Testis (tissue), 3 donors: Measurements from ENCODE around the gene CCDC43. TPM values are rescaled to one million over a fixed set of nuclear protein-coding genes. Genes with fewer than 3 reads are reported as not detected.
"Not testable (repeated sequence)": the region's sequence is repeated elsewhere in the genome, so short reads cannot be mapped to it uniquely, and the experiment has no call there.

Source experiments
- DNase-seq: peaks from one replicate; pipeline ENCODE4 v3.0.0-alpha.2; 2019
- H3K27ac ChIP-seq, 2 donors: fragments of 200-600 bp; sonication (generic); one replicate each; pipeline ENCODE4 v1.5.1; 2019
- H3K27me3 ChIP-seq: fragments of 200-600 bp; sonication (generic); one replicate; pipeline ENCODE4 v1.5.1; 2019
- H3K36me3 ChIP-seq: fragments of 200-600 bp; sonication (generic); one replicate; pipeline ENCODE4 v1.5.1; 2017; ENCODE audit warnings: low read depth; ENCODE audit errors: missing control alignments
- H3K4me1 ChIP-seq: fragments of 200-600 bp; sonication (generic); one replicate; pipeline ENCODE4 v1.5.1; 2019
- H3K4me3 ChIP-seq, 2 donors: fragments of 200-600 bp; sonication (generic); one replicate each; pipeline ENCODE4 v1.5.1; 2017 to 2019
- H3K9me3 ChIP-seq: fragments of 200-600 bp; sonication (generic); one replicate; pipeline ENCODE4 v1.5.1; 2017
- CTCF ChIP-seq, 3 experiments: fragments of 450-650 bp in 2 of 3; fragments of 200-600 bp in 1 of 3; sonication (generic) in 1 of 3; IDR thresholded peaks; one replicate each; pipeline ENCODE4 v1.5.1; 2016 to 2019; ENCODE audit warnings: antibody characterized with exemption in 3 of 3, mild to moderate bottlenecking in 2 of 3, moderate library complexity in 1 of 3
- POLR2A ChIP-seq: fragments of 450-650 bp; IDR thresholded peaks from one replicate; pipeline ENCODE4 v1.6.1; 2017; ENCODE audit warnings: antibody characterized with exemption, mild to moderate bottlenecking, moderate library complexity
- WGBS, 2 donors: methylation state at CpG; one replicate each; pipeline ENCODE4 v1.1.5; 2018; 5-methylcytosine and 5-hydroxymethylcytosine counted together
- intact Hi-C: fragments of 100-400 bp; cut with DNase I; formaldehyde crosslinking; loops from one replicate; pipeline ENCODE4 v1.15.1; 2023; ENCODE audit warnings: low total_unique reads
- polyA plus RNA-seq: library from polyadenylated mRNA; stranded (reverse); fragments of 350-450 nt; fragmentation: Illumina TruSeq; extraction: RNeasy Lipid Tissue Mini Kit (QIAGEN cat#74804); gene quantifications from one replicate; pipeline ENCODE4 v1.2.3, GENCODE V29; 2014; ENCODE audit warnings: low read depth, low replicate concordance; ENCODE audit not compliant: insufficient read depth
- total RNA-seq, 2 donors: library from RNA; depleted of rRNA; stranded (reverse); fragments of >200 nt; gene quantifications; one replicate each; pipeline ENCODE4 v1.2.3, GENCODE V29; 2016

Gene CCDC43
- total and polyA plus RNA-seq, 3 donors from 2014 or later = 18.6 to 27.9 (median 20.8) TPM

DNA sequence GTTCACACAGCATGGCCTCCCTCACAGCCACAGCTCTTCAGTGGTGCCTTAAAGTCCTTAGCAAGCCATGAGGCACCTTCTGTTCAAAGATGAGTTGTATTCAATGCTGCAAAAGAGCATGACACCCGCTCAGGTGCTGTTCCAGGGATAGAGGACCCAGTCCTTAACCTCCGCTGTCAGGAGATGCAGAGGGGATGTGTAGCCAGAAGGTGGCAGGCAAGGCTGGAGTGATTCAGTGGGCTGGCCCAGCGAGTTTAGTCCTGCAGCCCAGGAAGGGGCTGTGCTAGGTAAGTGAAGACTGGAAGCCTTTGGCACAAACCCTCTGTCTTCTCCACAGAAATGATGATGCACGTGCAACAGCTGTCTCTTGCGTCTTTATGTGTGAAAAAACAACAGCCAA lies 44.2 kb upstream of the CCDC43 start:
- Histone ChIP-seq H3K4me3 (no peak overlapping the region), H3K27me3 (no peaks in the 10 kb centered on the region), H3K9me3 (no peaks in the 10 kb centered on the region), H3K4me1 (no peaks in the 10 kb centered on the region), H3K36me3 (no peaks in the 10 kb centered on the region), H3K27ac (no peak overlapping the region)
- intact Hi-C loops = no loop called here
- DNase-seq = no peak
- WGBS, 2 donors = 81 to 82% methylated on average over 5 of the region's 5 CpGs
- no peak for TF ChIP-seq POLR2A
- peak in 1 of 3 experiments; percentile 8 for TF ChIP-seq CTCF (IDR thresholded peaks at IDR 0.05)

DNA sequence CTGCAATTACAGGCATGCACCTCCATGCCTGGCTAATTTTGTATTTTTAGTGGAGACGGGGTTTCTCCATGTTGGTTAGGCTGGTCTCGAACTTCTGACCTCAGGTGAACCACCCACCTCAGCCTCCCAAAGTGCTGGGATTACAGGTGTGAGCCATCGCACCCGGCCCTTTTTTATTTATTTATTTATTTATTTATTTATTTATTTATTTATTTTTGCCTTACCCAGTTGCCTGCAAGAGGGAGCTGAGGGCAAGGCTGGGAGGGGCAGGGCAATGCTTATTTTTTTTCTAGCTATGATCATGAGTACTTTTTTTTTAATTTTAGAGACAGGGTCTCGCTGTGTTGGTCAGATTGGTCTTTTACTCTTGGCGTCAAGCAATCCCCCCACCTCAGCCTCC lies 36.5 kb upstream of the CCDC43 start:
- H3K4me1 ChIP-seq, H3K9me3 ChIP-seq, H3K27me3 ChIP-seq, intact Hi-C loops, H3K4me3 ChIP-seq, H3K27ac ChIP-seq, H3K36me3 ChIP-seq, DNase-seq: not testable (repeated sequence)
- WGBS, 2 donors = 94 to 97% methylated on average over 6 of the region's 6 CpGs

DNA sequence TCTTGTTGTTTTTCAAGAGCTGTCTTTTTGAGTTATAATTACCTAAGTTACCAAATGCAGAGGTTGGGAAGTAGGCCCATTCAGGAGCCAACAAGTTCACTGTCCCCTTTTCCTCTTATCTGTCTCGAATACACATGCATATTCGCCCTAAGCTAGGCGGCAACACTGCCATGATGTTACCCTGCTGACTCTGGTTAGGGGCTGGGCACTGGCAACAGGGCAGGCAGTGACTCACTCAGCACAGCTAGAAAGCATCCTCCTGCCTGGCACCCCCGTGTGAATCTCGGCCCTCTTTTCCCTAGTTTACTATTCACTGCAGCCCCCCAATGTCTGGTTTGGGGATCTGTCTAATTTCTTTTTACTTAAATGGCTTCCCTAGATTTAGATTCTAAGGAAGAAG lies 32.7 kb upstream of the CCDC43 start:
- H3K9me3 ChIP-seq = no peaks in the 10 kb centered on the region
- intact Hi-C loops = no loop called here
- no peak for DNase-seq
- no peaks in the 10 kb centered on the region for H3K4me1 ChIP-seq
- H3K27me3 ChIP-seq = no peaks in the 10 kb centered on the region
- TF ChIP-seq POLR2A (no peak), CTCF (IDR thresholded peaks at IDR 0.05) (no peak)
- H3K4me3 ChIP-seq = no peak overlapping the region
- 87 to 92% methylated on average over 5 of the region's 5 CpGs for WGBS, 2 donors
- no peaks in the 10 kb centered on the region for H3K36me3 ChIP-seq
- H3K27ac ChIP-seq = no peak overlapping the region

GRCh38 chr17:44719444-44719843 lies 29.9 kb upstream of the CCDC43 start:
- intact Hi-C loops = no loop called here
- Histone ChIP-seq H3K4me1 (no peaks in the 10 kb centered on the region), H3K4me3 (no peak overlapping the region), H3K27ac (no peak overlapping the region), H3K27me3 (no peaks in the 10 kb centered on the region), H3K9me3 (no peaks in the 10 kb centered on the region), H3K36me3 (no peaks in the 10 kb centered on the region)
- no peak for TF ChIP-seq POLR2A
- TF ChIP-seq CTCF (IDR thresholded peaks at IDR 0.05) = no peak
- no peak for DNase-seq
- 92 to 95% methylated on average over 1 of the region's 1 CpG for WGBS, 2 donors

DNA sequence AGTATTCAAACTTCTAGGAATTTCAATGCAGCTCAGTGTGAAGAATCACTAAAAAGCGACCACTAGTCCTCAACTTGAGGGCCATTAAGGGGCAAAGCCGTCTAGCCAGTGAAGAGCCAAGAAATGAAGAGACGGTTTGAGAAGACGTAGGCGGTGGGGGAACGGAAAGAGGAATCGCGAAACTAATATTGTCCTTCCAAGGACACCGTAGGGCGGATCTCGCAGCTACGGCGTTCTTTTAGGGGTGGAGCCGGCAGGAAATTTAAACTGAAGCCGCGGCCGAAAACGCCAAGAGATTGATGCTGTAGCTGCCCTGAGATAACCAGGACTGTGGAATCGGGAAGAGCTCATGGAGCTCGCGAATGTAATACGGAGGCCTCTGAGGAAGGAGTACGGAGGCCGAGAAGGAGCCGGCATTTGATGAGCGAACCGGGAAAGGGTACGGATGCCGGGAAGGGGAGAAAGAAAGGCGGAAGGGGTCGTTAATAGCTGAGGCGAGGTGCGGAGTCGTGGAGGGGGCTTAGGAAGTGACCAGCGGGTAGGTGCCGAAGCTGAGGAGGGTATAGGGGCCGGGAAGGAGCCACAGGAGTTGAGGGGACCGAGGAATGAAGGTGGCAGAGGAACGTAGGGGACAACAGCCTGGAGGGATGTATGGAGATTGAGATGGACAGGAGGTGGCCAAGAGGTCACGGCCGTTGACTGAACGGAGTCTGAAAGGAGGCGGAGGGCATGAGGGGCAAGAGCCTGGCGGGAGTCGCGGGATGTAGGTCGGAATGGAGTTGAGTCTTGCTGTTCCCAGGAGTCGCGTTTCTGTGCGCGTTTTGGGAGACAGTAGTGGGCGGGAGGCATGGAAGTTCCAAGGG lies 19.1 kb upstream of the CCDC43 start, which contains the start of gene DBF4B:
Gene DBF4B (plus strand): TSS at position 265 of the 863 bp plus-strand sequence. CDS start 156 bp downstream, at position 421.
- TF ChIP-seq POLR2A = no peak
- TF ChIP-seq CTCF (IDR thresholded peaks at IDR 0.05) = peak in 2 of 3 experiments; percentile 24 to 78
- H3K36me3 ChIP-seq = no peaks in the 10 kb centered on the region
- H3K9me3 ChIP-seq = no peaks in the 10 kb centered on the region
- WGBS, 2 donors = 0 to 1% methylated on average over 49 to 52 of the region's 52 CpGs
- intact Hi-C loops = no loop called here
- peak; percentile 90 for DNase-seq
- H3K27me3 ChIP-seq = no peaks in the 10 kb centered on the region
- H3K4me1 ChIP-seq = peaks cover 11% of the 10 kb centered on the region
- peak within 1 kb of the TSS; percentile 84 to 89 for H3K4me3 ChIP-seq
- H3K27ac ChIP-seq = peak within 1 kb of the TSS; percentile 51 to 79
